Measurements from ENCODE around the gene ZDHHC4.
A peak's percentile ranks its signal among the peaks of the same experiment; 100 is the strongest.

ZDHHC4 gene

GRCh38 chr7:6533893-6534495 is 43.3 kb upstream of the ZDHHC4 start:
- TF ChIP-seq, protein P1, sequence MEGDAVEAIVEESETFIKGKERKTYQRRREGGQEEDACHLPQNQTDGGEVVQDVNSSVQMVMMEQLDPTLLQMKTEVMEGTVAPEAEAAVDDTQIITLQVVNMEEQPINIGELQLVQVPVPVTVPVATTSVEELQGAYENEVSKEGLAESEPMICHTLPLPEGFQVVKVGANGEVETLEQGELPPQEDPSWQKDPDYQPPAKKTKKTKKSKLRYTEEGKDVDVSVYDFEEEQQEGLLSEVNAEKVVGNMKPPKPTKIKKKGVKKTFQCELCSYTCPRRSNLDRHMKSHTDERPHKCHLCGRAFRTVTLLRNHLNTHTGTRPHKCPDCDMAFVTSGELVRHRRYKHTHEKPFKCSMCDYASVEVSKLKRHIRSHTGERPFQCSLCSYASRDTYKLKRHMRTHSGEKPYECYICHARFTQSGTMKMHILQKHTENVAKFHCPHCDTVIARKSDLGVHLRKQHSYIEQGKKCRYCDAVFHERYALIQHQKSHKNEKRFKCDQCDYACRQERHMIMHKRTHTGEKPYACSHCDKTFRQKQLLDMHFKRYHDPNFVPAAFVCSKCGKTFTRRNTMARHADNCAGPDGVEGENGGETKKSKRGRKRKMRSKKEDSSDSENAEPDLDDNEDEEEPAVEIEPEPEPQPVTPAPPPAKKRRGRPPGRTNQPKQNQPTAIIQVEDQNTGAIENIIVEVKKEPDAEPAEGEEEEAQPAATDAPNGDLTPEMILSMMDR (IDR thresholded peaks at IDR 0.05; ENCODE audit: insufficient read depth, missing control alignments) = no peak
- FAIRE-seq = no peak
- DNase-seq (ENCODE audit: insufficient read length, low spot score) = no peak

DNA sequence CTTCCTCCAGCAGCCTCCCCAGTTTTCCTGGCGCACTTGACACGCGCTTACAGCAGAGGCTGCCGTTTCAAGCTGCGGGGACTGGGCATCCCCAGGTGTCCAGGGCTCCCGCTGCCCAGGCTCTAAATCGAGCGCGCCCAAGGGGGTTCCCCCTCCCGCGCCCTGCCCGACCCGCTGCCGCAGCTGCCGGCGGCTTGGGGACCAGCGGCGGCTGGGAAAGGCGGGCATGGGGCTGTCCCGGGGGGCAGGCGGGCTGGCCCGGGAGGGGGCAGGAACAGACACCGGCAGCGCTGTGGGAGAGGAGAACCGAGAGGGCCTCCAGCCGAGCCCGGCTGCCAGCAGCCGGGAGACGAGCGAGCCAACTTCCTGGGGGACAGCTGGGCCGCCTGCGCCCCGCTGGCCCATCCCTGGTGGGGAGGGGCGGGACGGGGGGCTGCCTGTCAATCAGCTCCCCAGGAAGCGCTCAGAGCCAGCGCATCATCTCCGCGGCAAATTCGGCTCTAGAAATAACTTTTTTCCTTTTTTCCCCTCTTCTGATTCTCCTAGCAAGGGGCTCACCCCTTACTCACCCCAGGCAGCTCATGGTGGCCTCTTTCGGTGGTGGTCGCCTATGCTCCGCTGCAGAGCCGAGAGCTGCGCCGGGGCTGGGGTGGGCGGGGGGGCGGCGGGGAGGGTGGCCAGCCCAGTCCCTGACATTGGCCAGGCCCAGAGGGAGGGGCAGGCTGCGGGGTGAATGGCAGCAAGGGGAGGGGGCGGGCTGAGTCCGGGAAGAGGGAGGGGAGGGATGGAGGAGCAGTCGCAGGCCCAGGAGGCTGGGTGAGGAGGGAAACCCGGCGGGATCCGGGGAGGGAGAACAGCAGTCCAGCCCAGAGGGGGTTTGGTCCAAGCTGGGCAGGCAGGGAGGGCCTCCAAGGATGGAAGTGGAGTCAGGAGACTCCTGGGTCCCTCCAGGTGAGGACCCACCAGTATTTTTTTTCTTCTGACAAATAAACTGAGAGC is 40.7 kb upstream of the ZDHHC4 start:
- FAIRE-seq (no peak), DNase-seq (ENCODE audit: insufficient read length, low spot score) (peak; percentile 96)
- TF ChIP-seq, protein P1 (IDR thresholded peaks at IDR 0.05; ENCODE audit: insufficient read depth, missing control alignments) = no peak

GRCh38 chr7:6542368-6542767 is 34.9 kb upstream of the ZDHHC4 start:
- TF ChIP-seq, protein P1 (IDR thresholded peaks at IDR 0.05; ENCODE audit: insufficient read depth, missing control alignments) = no peak
- no peak for DNase-seq (ENCODE audit: insufficient read length, low spot score)
- no peak for FAIRE-seq

DNA sequence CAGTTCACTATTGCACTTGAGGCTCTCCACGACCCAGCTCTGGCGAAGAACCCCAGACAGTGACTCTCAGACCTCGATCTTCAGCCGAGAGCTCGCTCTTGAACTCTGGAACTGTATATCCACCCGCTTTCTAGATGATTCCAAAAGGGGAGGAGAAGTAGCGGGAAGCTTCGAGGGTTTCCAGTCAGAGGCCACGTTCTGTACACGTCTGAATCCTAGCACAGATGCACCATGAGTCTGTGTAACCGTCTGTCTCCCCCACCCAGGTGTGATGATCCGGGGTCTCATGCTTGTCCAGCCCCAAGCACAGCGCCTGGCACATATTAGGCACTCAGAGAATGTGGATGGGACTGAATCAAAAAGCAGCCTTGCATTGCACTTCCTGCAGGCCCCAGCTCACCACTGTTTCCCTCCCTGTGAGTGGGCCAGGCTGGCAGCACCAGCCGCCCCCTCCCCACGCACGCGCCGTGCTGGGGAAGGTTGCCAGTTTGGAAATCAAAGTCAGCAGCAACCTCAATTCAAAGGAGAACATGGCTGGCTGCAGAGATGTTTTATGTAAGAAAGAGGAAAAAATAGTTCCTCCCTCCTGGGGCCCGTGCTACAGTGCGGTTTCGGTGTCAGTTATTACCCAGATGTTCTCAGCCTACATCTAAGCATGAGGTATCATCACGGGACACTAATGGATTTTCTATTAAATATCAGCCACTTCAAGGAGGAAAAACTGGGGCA is 31.7 kb upstream of the ZDHHC4 start:
- no peak for DNase-seq (ENCODE audit: insufficient read length, low spot score)
- no peak for FAIRE-seq
- TF ChIP-seq, protein P1 (IDR thresholded peaks at IDR 0.05; ENCODE audit: insufficient read depth, missing control alignments) = no peak

DNA sequence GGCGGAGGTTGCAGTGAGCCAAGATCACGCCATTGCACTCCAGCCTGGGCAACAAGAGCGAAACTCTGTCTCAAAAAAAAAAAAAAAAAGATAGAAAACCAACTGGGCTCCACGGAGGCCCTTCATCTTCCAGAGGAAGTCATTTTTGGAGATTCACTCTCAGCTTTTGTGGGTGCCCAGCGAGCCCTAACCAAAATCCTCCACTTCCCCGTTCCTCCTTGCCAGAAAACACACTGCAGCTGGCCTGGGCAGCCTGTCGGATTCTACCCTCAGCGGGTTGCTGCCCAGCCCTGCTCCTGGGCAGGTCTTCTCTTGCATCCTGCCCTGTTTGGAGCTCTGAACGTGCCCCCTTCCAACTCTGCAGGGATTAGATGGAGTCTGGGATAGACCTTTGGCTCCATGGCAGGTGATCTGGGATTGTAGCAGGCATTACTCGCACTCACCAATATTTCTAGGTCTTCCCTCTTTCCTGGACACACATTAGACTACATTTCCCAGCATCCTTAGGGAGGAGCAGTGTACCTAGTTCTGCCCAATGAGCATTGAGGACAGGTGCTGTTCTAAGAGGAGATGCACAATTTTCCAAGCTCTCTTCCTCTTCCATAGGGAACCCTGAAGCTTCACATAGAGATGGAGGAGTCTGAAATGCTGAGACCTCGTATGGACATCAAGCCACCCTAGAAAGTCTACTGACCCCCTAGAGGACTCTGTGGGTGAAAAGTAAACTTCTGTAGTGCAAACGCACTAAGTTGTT is 30.6 kb upstream of the ZDHHC4 start:
- TF ChIP-seq, protein P1 (IDR thresholded peaks at IDR 0.05; ENCODE audit: insufficient read depth, missing control alignments) = no peak
- DNase-seq (ENCODE audit: insufficient read length, low spot score) (no peak), FAIRE-seq (no peak)

GRCh38 chr7:6547400-6547799 is 29.9 kb upstream of the ZDHHC4 start:
- TF ChIP-seq, protein P1 (IDR thresholded peaks at IDR 0.05; ENCODE audit: insufficient read depth, missing control alignments) = no peak
- FAIRE-seq = no peak
- no peak for DNase-seq (ENCODE audit: insufficient read length, low spot score)
